Calu3 (cell line): ENCODE measurements around the gene TCIRG1. TPM values are rescaled to one million over a fixed set of nuclear protein-coding genes. Genes with fewer than 3 reads are reported as not detected.

Experiments used
- BruUV-seq: library from RNA; stranded (reverse); fragments of 400-500 nt; replicated peaks from 2 replicates; lab custom pipeline; 2021; lab: Mats Ljungman, UMichigan
- CTCF ChIA-PET: fragments of 300-600 bp; sonication (Branson Sonifier 250); formaldehyde crosslinking; loops from one replicate; lab custom pipeline; 2022; ENCODE audit warnings: antibody characterized with exemption; lab: Charles Lee
- DNase-seq: peaks from one replicate; pipeline ENCODE4 v3.0.0; 2022
- H3K27ac Mint-ChIP-seq: one replicate; pipeline ENCODE4 v1.8.0; 2022; ENCODE audit warnings: mixed read lengths; ENCODE audit not compliant: unreplicated experiment
- H3K27me3 Mint-ChIP-seq: one replicate; pipeline ENCODE4 v1.8.0; 2022; ENCODE audit warnings: mixed read lengths; ENCODE audit not compliant: unreplicated experiment
- H3K36me3 Mint-ChIP-seq: one replicate; pipeline ENCODE4 v1.8.0; 2022; ENCODE audit warnings: mild to moderate bottlenecking, moderate library complexity, mixed read lengths; ENCODE audit not compliant: insufficient read depth, unreplicated experiment
- H3K4me1 Mint-ChIP-seq: one replicate; pipeline ENCODE4 v1.8.0; 2022; ENCODE audit warnings: mild to moderate bottlenecking, low read depth, mixed read lengths; ENCODE audit not compliant: unreplicated experiment
- H3K4me3 Mint-ChIP-seq: one replicate; pipeline ENCODE4 v1.8.0; 2022; ENCODE audit warnings: mild to moderate bottlenecking, low read depth, moderate library complexity, mixed read lengths; ENCODE audit not compliant: unreplicated experiment
- H3K9me3 Mint-ChIP-seq: one replicate; pipeline ENCODE4 v1.8.0; 2022; ENCODE audit warnings: low read depth, mixed read lengths; ENCODE audit not compliant: unreplicated experiment
- intact Hi-C: fragments of 100-400 bp; cut with micrococcal nuclease; formaldehyde crosslinking; loops from one replicate; pipeline ENCODE4 v1.10.0; 2022; ENCODE audit not compliant: unreplicated experiment
- total RNA-seq: library from RNA; stranded (reverse); gene quantifications from 2 replicates; pipeline ENCODE4 v1.2.3, GENCODE V29; 2022
- TF ChIP-seq, protein P1 (sequence below): fragments of 200-600 bp; IDR thresholded peaks from one replicate; pipeline ENCODE4 v1.8.0; 2022; ENCODE audit warnings: antibody characterized with exemption; ENCODE audit not compliant: unreplicated experiment

TCIRG1 gene
- total RNA-seq, 1 experiment from 2014 or later: 49.7 TPM

DNA sequence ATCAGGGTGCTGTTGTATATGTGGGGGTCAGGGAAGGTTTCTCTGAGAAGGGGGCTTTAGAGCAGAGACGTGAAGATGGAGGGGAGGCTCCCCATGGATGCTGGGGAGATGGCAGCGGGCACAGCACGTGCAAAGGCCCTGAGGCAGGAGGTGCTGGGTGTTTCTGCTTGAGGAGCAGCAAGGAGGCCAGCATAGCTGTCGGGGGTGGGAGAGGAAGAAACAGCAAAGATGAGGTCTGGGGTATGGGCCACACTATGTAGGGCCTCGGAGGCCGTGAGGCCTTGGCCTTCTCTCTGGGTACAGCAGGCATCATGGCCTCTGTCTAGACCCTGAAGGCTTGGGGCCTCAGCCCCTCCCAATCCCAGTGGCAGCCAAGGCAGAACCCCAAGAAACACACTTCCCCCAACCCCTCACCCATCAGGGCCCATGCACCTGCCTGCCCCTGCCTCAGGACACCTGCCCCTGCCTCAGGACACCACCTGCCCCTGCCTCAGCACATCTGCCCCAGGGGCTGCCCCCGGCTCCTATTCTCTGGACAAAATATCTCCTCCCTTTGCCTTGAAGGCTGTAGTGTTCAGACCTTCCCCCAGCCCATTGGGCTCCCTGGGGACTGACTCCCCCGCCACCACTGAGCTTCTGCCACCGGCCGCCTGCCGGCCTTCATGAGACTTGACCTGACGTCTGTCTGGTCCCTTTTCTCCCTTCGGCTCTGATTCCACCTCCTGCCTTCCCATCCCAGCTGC lies 22.5 kb upstream of the TCIRG1 start:
- intact Hi-C loops: no loop called here
- TF ChIP-seq, protein P1, sequence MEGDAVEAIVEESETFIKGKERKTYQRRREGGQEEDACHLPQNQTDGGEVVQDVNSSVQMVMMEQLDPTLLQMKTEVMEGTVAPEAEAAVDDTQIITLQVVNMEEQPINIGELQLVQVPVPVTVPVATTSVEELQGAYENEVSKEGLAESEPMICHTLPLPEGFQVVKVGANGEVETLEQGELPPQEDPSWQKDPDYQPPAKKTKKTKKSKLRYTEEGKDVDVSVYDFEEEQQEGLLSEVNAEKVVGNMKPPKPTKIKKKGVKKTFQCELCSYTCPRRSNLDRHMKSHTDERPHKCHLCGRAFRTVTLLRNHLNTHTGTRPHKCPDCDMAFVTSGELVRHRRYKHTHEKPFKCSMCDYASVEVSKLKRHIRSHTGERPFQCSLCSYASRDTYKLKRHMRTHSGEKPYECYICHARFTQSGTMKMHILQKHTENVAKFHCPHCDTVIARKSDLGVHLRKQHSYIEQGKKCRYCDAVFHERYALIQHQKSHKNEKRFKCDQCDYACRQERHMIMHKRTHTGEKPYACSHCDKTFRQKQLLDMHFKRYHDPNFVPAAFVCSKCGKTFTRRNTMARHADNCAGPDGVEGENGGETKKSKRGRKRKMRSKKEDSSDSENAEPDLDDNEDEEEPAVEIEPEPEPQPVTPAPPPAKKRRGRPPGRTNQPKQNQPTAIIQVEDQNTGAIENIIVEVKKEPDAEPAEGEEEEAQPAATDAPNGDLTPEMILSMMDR: no peak
- Mint-ChIP-seq H3K27ac (peak overlapping the region; percentile 97), H3K4me3 (peak overlapping the region; percentile 4), H3K4me1 (peaks cover 87% of the 10 kb centered on the region), H3K36me3 (peaks cover 83% of the 10 kb centered on the region), H3K9me3 (no peaks in the 10 kb centered on the region), H3K27me3 (no peaks in the 10 kb centered on the region)
- CTCF ChIA-PET: no interaction called here
- BruUV-seq: no TSS peak
- no peak for DNase-seq

DNA sequence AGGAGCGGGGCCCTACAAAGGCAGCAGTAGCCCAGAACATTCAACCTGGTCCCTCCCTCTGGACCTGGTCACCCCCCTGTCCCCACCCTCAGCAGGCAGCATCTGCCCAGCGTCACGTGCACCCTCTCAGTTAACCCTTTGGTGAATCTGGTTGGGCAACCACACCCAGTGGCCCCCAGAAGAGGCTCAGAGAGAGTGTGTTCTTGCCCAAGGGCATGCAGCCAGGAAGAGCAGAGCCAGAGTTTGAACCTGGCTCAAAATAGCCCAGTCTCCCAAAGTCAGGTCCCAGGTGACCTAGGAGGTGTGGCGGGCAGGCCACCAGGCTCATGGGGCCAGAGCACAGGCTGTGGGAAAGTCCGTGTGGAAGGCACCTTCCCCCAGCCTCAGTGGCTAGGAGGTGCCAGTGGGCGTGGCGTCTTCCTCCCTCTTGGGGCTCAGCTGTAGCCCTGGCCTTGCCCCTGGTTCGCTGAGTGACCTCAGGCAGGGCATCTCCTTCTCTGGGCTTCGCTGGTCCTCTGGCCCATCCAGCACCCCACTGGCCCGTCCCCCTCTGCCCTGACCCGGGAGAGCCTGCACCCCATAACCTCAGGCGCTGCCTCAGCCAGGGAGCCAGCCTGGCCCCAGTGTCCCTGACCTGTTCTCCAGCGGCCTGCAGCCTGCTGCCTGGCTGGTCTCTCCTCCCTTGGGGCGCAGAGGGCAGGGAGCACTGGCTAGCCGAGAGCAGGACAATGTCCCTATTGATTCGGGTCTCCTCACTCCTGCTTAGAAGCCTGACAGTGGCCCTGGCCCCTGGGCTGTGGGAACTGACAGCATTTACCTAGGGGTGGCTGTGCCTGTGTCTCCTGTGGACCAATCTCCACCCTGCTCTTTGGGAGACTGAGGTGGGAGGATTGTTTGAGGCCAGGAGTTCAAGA lies 21.7 kb upstream of the TCIRG1 start:
- CTCF ChIA-PET: no interaction called here
- no peaks in the 10 kb centered on the region for H3K27me3 Mint-ChIP-seq
- H3K4me3 Mint-ChIP-seq: peak overlapping the region; percentile 51
- intact Hi-C loops: no loop called here
- peaks cover 79% of the 10 kb centered on the region for H3K4me1 Mint-ChIP-seq
- peaks cover 83% of the 10 kb centered on the region for H3K36me3 Mint-ChIP-seq
- DNase-seq: peak; percentile 51
- H3K27ac Mint-ChIP-seq: peak overlapping the region; percentile 25
- no peaks in the 10 kb centered on the region for H3K9me3 Mint-ChIP-seq
- TF ChIP-seq, protein P1: no peak
- BruUV-seq: no TSS peak

DNA sequence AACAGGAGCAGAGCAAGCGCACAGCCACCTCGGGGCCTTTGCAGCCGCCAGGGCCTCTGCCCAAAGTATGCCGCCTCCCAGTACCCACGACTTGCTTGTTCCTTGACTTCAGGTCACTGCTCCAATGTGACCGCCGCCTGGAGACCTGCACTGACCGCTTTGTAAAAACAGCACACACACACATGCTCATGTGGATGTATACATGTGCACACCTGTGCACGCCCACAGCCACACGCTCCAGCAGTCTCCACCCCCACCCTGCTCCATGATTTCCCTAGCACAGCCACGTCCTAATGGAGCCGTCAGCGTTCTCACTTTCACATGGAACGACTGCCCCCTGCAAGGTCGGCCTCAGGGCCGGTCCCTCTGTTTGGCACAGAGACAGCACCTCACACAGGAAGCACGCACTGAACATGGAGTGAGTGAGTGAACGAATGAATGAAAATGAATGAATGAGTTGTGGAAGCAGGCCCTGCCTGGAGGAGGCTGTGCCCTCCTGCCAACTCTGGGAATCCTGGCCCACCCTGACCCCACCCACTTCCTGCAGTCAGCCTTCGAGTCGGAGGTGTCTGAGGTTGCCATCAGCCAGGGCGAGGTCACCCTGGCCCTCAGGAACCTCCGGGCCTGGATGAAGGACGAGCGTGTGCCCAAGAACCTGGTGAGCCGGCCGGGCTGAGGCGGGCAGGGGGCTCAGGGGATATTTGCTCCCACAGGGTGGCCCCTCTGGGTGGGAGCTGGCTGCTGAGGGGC lies 20.7 kb upstream of the TCIRG1 start:
- Mint-ChIP-seq H3K9me3 (no peaks in the 10 kb centered on the region), H3K27me3 (no peaks in the 10 kb centered on the region), H3K27ac (peak overlapping the region; percentile 25), H3K4me1 (peaks cover 69% of the 10 kb centered on the region), H3K36me3 (peaks cover 75% of the 10 kb centered on the region), H3K4me3 (peak overlapping the region; percentile 51)
- CTCF ChIA-PET: no interaction called here
- no TSS peak for BruUV-seq
- no peak for DNase-seq
- intact Hi-C loops: no loop called here
- TF ChIP-seq, protein P1: no peak

DNA sequence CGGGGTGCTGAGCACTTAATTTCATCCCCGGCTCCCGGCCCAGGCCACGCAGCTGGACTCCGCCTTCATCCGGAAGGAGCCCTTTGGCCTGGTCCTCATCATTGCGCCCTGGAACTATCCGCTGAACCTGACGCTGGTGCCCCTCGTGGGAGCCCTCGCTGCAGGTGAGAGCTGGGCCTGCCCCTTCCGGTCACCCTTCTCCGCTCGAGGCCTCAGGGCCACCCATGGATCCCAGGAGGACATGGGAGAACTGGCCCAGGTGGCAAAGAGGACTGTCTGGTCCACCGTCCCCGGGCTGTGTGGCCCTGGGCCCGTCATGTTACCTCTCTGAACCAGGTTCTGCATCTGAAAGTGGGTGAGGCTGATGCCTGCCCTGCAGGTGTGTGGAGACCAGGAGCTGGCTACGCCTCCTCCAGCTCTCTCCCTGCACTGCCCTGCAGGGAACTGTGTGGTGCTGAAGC lies 20.1 kb upstream of the TCIRG1 start:
- BruUV-seq: no TSS peak
- DNase-seq: no peak
- Mint-ChIP-seq H3K27me3 (no peaks in the 10 kb centered on the region), H3K36me3 (peaks cover 69% of the 10 kb centered on the region), H3K27ac (peak overlapping the region; percentile 33), H3K9me3 (no peaks in the 10 kb centered on the region), H3K4me1 (peaks cover 63% of the 10 kb centered on the region), H3K4me3 (no peak overlapping the region)
- CTCF ChIA-PET: no interaction called here
- intact Hi-C loops: no loop called here
- TF ChIP-seq, protein P1: no peak
